ENCODE data around the gene CLDN20.

Gene CLDN20

GRCh38 chr6:155274106-155274505 lies 10.3 kb downstream of the CLDN20 start:
- H3K36me3 ChIP-seq (ENCODE audit: control insufficient read depth in 4 of 4, insufficient read depth in 4 of 4, low read length in 3 of 4), result peaks cover 13 to 37% (median 29%) of the 10 kb centered on the region in 4 experiments
- peaks cover 0 to 12% (median 0%) of the 10 kb centered on the region in 4 experiments for H3K4me1 ChIP-seq (ENCODE audit: control extremely low read depth in 1 of 4, control insufficient read depth in 4 of 4, insufficient read depth in 4 of 4, low read length in 3 of 4)
- no peaks in the 10 kb centered on the region for H3K9me3 ChIP-seq (ENCODE audit: control extremely low read depth in 1 of 5, control insufficient read depth in 4 of 5, insufficient read depth in 2 of 5, low read depth in 1 of 5, low read length in 4 of 5)
- DNase-seq, result no peak
- H3K27ac ChIP-seq (ENCODE audit: insufficient read depth in 1 of 2, low read depth in 1 of 2, low read length in 2 of 2, poor library complexity in 1 of 2, severe bottlenecking in 2 of 2), result no peak overlapping the region
- H3K4me3 ChIP-seq (ENCODE audit: control insufficient read depth in 1 of 7, extremely low read depth in 1 of 7, insufficient read depth in 4 of 7, low read depth in 2 of 7, low read length in 6 of 7), result no peak overlapping the region
- POLR2A ChIA-PET, result no interaction called here
- H3K27me3 ChIP-seq (replicated peaks in 2 of 5; ENCODE audit: control insufficient read depth in 4 of 5, insufficient read depth in 5 of 5, low read length in 4 of 5), result no peaks in the 10 kb centered on the region
- 83% methylated on average over 1 of the region's 2 CpGs for WGBS (ENCODE audit: insufficient coverage)
- CTCF ChIA-PET, result no interaction called here

GRCh38 chr6:155274533-155274932 lies 10.7 kb downstream of the CLDN20 start:
- DNase-seq, result peak in 1 of 3 donors; percentile 10
- peaks cover 0 to 12% (median 0%) of the 10 kb centered on the region in 4 experiments for H3K4me1 ChIP-seq (ENCODE audit: control extremely low read depth in 1 of 4, control insufficient read depth in 4 of 4, insufficient read depth in 4 of 4, low read length in 3 of 4)
- peaks cover 13 to 37% (median 33%) of the 10 kb centered on the region in 4 experiments for H3K36me3 ChIP-seq (ENCODE audit: control insufficient read depth in 4 of 4, insufficient read depth in 4 of 4, low read length in 3 of 4)
- CTCF ChIA-PET, result no interaction called here
- no CpG with 5 or more reads among the region's 1 CpG for WGBS (ENCODE audit: insufficient coverage)
- no peaks in the 10 kb centered on the region for H3K27me3 ChIP-seq (replicated peaks in 2 of 5; ENCODE audit: control insufficient read depth in 4 of 5, insufficient read depth in 5 of 5, low read length in 4 of 5)
- H3K27ac ChIP-seq (ENCODE audit: insufficient read depth in 1 of 2, low read depth in 1 of 2, low read length in 2 of 2, poor library complexity in 1 of 2, severe bottlenecking in 2 of 2), result no peak overlapping the region
- POLR2A ChIA-PET, result no interaction called here
- H3K4me3 ChIP-seq (ENCODE audit: control insufficient read depth in 1 of 7, extremely low read depth in 1 of 7, insufficient read depth in 4 of 7, low read depth in 2 of 7, low read length in 6 of 7), result no peak overlapping the region
- no peaks in the 10 kb centered on the region for H3K9me3 ChIP-seq (ENCODE audit: control extremely low read depth in 1 of 5, control insufficient read depth in 4 of 5, insufficient read depth in 2 of 5, low read depth in 1 of 5, low read length in 4 of 5)

DNA sequence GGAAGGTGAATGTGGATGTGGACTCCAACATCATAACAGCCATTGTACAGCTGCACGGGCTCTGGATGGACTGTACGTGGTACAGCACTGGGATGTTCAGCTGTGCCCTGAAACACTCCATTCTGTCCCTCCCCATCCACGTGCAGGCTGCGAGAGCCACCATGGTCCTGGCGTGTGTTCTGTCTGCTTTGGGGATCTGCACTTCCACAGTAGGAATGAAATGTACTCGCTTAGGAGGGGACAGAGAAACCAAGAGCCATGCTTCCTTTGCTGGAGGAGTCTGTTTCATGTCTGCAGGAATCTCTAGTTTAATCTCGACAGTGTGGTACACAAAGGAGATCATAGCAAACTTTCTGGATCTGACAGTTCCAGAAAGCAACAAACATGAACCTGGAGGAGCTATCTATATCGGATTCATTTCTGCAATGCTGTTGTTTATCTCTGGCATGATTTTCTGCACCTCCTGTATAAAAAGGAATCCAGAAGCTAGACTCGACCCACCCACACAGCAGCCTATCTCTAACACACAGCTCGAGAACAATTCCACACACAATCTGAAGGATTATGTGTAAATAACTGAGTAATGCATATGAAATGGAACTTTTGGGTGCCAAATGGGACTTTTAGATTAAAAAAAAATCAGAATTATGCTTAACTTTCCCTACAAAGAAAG lies 12.1 kb downstream of the CLDN20 start:
- 100% methylated on average over 8 of the region's 10 CpGs for WGBS (ENCODE audit: insufficient coverage)
- Histone ChIP-seq H3K27ac (ENCODE audit: insufficient read depth in 1 of 2, low read depth in 1 of 2, low read length in 2 of 2, poor library complexity in 1 of 2, severe bottlenecking in 2 of 2) (no peak overlapping the region), H3K27me3 (replicated peaks in 2 of 5; ENCODE audit: control insufficient read depth in 4 of 5, insufficient read depth in 5 of 5, low read length in 4 of 5) (no peaks in the 10 kb centered on the region), H3K36me3 (ENCODE audit: control insufficient read depth in 4 of 4, insufficient read depth in 4 of 4, low read length in 3 of 4) (peaks cover 17 to 40% (median 33%) of the 10 kb centered on the region in 4 experiments), H3K4me3 (ENCODE audit: control insufficient read depth in 1 of 7, extremely low read depth in 1 of 7, insufficient read depth in 4 of 7, low read depth in 2 of 7, low read length in 6 of 7) (no peak overlapping the region), H3K4me1 (ENCODE audit: control extremely low read depth in 1 of 4, control insufficient read depth in 4 of 4, insufficient read depth in 4 of 4, low read length in 3 of 4) (peaks cover 0 to 12% (median 0%) of the 10 kb centered on the region in 4 experiments), H3K9me3 (ENCODE audit: control extremely low read depth in 1 of 5, control insufficient read depth in 4 of 5, insufficient read depth in 2 of 5, low read depth in 1 of 5, low read length in 4 of 5) (no peaks in the 10 kb centered on the region)
- POLR2A ChIA-PET, result no interaction called here
- CTCF ChIA-PET, result interaction anchor here (0.8 to 2.8 kb wide), 4 partner anchors 9 to 98 kb away, joined by 3 to 10 read pairs (median 3); no protein-coding TSS in a partner anchor
- no peak for DNase-seq

DNA sequence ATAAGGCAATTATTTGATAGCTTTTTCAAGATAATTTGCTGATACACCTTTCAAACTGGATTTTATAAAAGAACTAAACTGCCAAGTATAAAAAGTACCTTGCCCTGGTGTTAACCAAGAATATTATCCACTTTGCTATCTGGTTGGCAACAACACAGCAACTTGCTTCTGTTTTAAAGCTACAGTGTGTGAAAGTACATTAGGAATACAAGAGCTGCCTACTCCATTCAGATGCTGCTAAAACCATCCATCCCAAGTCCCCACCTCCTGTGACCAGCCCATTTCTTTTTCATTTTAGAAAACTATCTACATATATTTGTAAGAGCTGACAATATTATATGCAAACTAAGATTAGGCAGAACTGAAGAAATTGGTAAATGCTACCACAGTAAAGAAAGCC lies 12.8 kb downstream of the CLDN20 start:
- peaks cover 0 to 12% (median 0%) of the 10 kb centered on the region in 4 experiments for H3K4me1 ChIP-seq (ENCODE audit: control extremely low read depth in 1 of 4, control insufficient read depth in 4 of 4, insufficient read depth in 4 of 4, low read length in 3 of 4)
- CTCF ChIA-PET, result interaction anchor here (0.7 to 2.8 kb wide), 5 partner anchors 10 to 409 kb away, joined by 3 to 10 read pairs (median 3); no protein-coding TSS in a partner anchor
- H3K27ac ChIP-seq (ENCODE audit: insufficient read depth in 1 of 2, low read depth in 1 of 2, low read length in 2 of 2, poor library complexity in 1 of 2, severe bottlenecking in 2 of 2), result no peak overlapping the region
- H3K27me3 ChIP-seq (replicated peaks in 2 of 5; ENCODE audit: control insufficient read depth in 4 of 5, insufficient read depth in 5 of 5, low read length in 4 of 5), result no peaks in the 10 kb centered on the region
- no peaks in the 10 kb centered on the region for H3K9me3 ChIP-seq (ENCODE audit: control extremely low read depth in 1 of 5, control insufficient read depth in 4 of 5, insufficient read depth in 2 of 5, low read depth in 1 of 5, low read length in 4 of 5)
- H3K36me3 ChIP-seq (ENCODE audit: control insufficient read depth in 4 of 4, insufficient read depth in 4 of 4, low read length in 3 of 4), result peaks cover 17 to 44% (median 32%) of the 10 kb centered on the region in 4 experiments
- H3K4me3 ChIP-seq (ENCODE audit: control insufficient read depth in 1 of 7, extremely low read depth in 1 of 7, insufficient read depth in 4 of 7, low read depth in 2 of 7, low read length in 6 of 7), result no peak overlapping the region
- POLR2A ChIA-PET, result no interaction called here
- no peak for DNase-seq

GRCh38 chr6:155278319-155279049 lies 14.7 kb downstream of the CLDN20 start:
- DNase-seq, result no peak
- ChIA-PET CTCF (interaction anchor here (1.1 kb wide), 1 partner anchor 26 kb away, joined by 4 read pairs; no protein-coding TSS in a partner anchor), POLR2A (interaction anchor here (0.5 kb wide), 2 partner anchors 363 to 628 kb away, joined by 3 read pairs; no protein-coding TSS in a partner anchor)
- Histone ChIP-seq H3K4me3 (ENCODE audit: control insufficient read depth in 1 of 7, extremely low read depth in 1 of 7, insufficient read depth in 4 of 7, low read depth in 2 of 7, low read length in 6 of 7) (no peak overlapping the region), H3K27me3 (replicated peaks in 2 of 5; ENCODE audit: control insufficient read depth in 4 of 5, insufficient read depth in 5 of 5, low read length in 4 of 5) (no peaks in the 10 kb centered on the region), H3K9me3 (ENCODE audit: control extremely low read depth in 1 of 5, control insufficient read depth in 4 of 5, insufficient read depth in 2 of 5, low read depth in 1 of 5, low read length in 4 of 5) (no peaks in the 10 kb centered on the region), H3K36me3 (ENCODE audit: control insufficient read depth in 4 of 4, insufficient read depth in 4 of 4, low read length in 3 of 4) (peaks cover 22 to 44% (median 35%) of the 10 kb centered on the region in 4 experiments), H3K4me1 (ENCODE audit: control extremely low read depth in 1 of 4, control insufficient read depth in 4 of 4, insufficient read depth in 4 of 4, low read length in 3 of 4) (peaks cover 0 to 7% (median 0%) of the 10 kb centered on the region in 4 experiments), H3K27ac (ENCODE audit: insufficient read depth in 1 of 2, low read depth in 1 of 2, low read length in 2 of 2, poor library complexity in 1 of 2, severe bottlenecking in 2 of 2) (no peak overlapping the region)
- WGBS (ENCODE audit: insufficient coverage), result 100% methylated on average over 2 of the region's 5 CpGs

DNA sequence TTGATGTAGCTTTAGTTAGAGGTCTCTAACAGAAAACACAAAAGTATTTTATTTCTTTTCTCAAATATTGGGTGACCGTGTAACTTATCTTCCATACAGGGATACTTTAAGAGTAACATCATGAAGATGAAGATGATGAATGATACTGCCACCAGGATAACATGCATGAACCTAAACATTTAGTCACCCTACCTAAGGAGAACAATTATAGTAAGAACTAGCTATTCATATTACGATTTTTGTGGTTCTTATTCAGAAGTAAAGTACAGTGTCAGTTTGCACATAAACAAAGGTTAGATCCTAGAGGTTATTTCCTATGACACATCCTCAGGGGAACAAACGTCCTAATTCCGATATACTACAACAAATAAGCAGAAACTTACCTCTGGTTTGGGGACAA lies 21.0 kb downstream of the CLDN20 start:
- Histone ChIP-seq H3K36me3 (ENCODE audit: control insufficient read depth in 4 of 4, insufficient read depth in 4 of 4, low read length in 3 of 4) (peaks cover 19 to 46% (median 36%) of the 10 kb centered on the region in 4 experiments), H3K4me3 (ENCODE audit: control insufficient read depth in 1 of 7, extremely low read depth in 1 of 7, insufficient read depth in 4 of 7, low read depth in 2 of 7, low read length in 6 of 7) (no peak overlapping the region), H3K27me3 (replicated peaks in 2 of 5; ENCODE audit: control insufficient read depth in 4 of 5, insufficient read depth in 5 of 5, low read length in 4 of 5) (no peaks in the 10 kb centered on the region), H3K9me3 (ENCODE audit: control extremely low read depth in 1 of 5, control insufficient read depth in 4 of 5, insufficient read depth in 2 of 5, low read depth in 1 of 5, low read length in 4 of 5) (no peaks in the 10 kb centered on the region), H3K4me1 (ENCODE audit: control extremely low read depth in 1 of 4, control insufficient read depth in 4 of 4, insufficient read depth in 4 of 4, low read length in 3 of 4) (peaks cover 0 to 3% (median 0%) of the 10 kb centered on the region in 4 experiments), H3K27ac (ENCODE audit: insufficient read depth in 1 of 2, low read depth in 1 of 2, low read length in 2 of 2, poor library complexity in 1 of 2, severe bottlenecking in 2 of 2) (no peak overlapping the region)
- DNase-seq, result no peak
- WGBS (ENCODE audit: insufficient coverage), result 94% methylated on average over 2 of the region's 4 CpGs
- CTCF ChIA-PET, result interaction anchor here (0.5 kb wide), 1 partner anchor 610 kb away, joined by 4 read pairs; no protein-coding TSS in a partner anchor
- POLR2A ChIA-PET, result no interaction called here

DNA sequence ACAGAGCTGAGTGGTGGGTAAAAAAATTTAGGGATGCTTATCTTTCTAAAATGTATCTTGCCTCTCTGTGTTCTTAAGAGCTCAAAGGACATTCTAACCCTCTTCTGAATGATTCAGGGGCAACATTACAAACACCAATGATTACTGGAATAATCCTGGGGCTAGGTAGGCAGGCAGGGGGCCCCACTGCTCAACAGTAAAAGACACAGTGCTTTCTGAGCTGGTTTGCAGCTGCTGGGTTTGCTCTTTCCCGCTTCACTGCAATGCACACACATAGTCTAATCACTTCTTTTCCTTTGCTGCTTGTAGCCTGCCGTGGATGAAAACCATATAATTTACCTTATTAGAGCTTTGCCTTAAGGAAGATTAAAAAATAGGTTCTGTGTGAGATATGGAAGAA lies 23.9 kb downstream of the CLDN20 start:
- WGBS (ENCODE audit: insufficient coverage), result no CpG with 5 or more reads among the region's 2 CpGs
- Histone ChIP-seq H3K4me3 (ENCODE audit: control insufficient read depth in 1 of 7, extremely low read depth in 1 of 7, insufficient read depth in 4 of 7, low read depth in 2 of 7, low read length in 6 of 7) (no peak overlapping the region), H3K36me3 (ENCODE audit: control insufficient read depth in 4 of 4, insufficient read depth in 4 of 4, low read length in 3 of 4) (peaks cover 14 to 64% (median 45%) of the 10 kb centered on the region in 4 experiments), H3K27ac (ENCODE audit: insufficient read depth in 1 of 2, low read depth in 1 of 2, low read length in 2 of 2, poor library complexity in 1 of 2, severe bottlenecking in 2 of 2) (no peak overlapping the region), H3K27me3 (replicated peaks in 2 of 5; ENCODE audit: control insufficient read depth in 4 of 5, insufficient read depth in 5 of 5, low read length in 4 of 5) (no peaks in the 10 kb centered on the region), H3K4me1 (ENCODE audit: control extremely low read depth in 1 of 4, control insufficient read depth in 4 of 4, insufficient read depth in 4 of 4, low read length in 3 of 4) (peaks cover 0 to 3% (median 0%) of the 10 kb centered on the region in 4 experiments), H3K9me3 (ENCODE audit: control extremely low read depth in 1 of 5, control insufficient read depth in 4 of 5, insufficient read depth in 2 of 5, low read depth in 1 of 5, low read length in 4 of 5) (no peaks in the 10 kb centered on the region)
- no peak for DNase-seq
- ChIA-PET CTCF (interaction anchor here (1.5 to 1.6 kb wide), 3 partner anchors 10 to 26 kb away, joined by 4 to 5 read pairs (median 4); partner anchors contain the start of gene TFB1M), POLR2A (no interaction called here)

Data from common myeloid progenitor, CD34-positive (primary cell).